A549 (cell line): ENCODE data around the gene RHOT2. TPM values are rescaled to one million over a fixed set of nuclear protein-coding genes. Genes with fewer than 3 reads are reported as not detected.

Source experiments
- ATAC-seq, 2 experiments: fragments of 200-7000 bp in 1 of 2; fragments of >200 bp in 1 of 2; cut with Nextera tagmentation in 1 of 2; cut with Tn5 transposase in 1 of 2; 3 replicates each; pipeline versions ENCODE4 v1.8.0 to v1.9.1; 2018 to 2020; ENCODE audit warnings: mild to moderate bottlenecking in 1 of 2, moderate library complexity in 1 of 2
- CTCF ChIA-PET: fragments of 300-600 bp; sonication (Branson Sonifier 250); formaldehyde crosslinking; extraction: SDS; loops from one replicate; lab custom pipeline; 2021; ENCODE audit warnings: antibody characterized with exemption, inconsistent platforms; lab: Yijun Ruan, JAX
- POLR2A ChIA-PET: fragments of 350-600 bp; formaldehyde crosslinking; extraction: SDS; loops from one replicate; lab custom pipeline; 2021; ENCODE audit warnings: antibody characterized with exemption, inconsistent platforms; lab: Yijun Ruan, JAX
- DNase-seq, 2 experiments: peaks; one replicate each; pipeline versions ENCODE4 v3.0.0 to v3.0.0-alpha.2; 2011 to 2016; ENCODE audit warnings: low read depth in 1 of 2, low spot score in 1 of 2
- FAIRE-seq: peaks from 2 replicates; lab custom pipeline; 2011; peaks lifted over from hg19 to GRCh38; lab: Jason Lieb, UNC
- H3K27ac ChIP-seq, 2 experiments: fragments of >200 bp; sonication (Bioruptor Twin); formaldehyde crosslinking; 3 replicates each; pipeline ENCODE4 v1.5.1; 2016 to 2017
- H3K4me1 ChIP-seq: fragments of >200 bp; sonication (Bioruptor Twin); formaldehyde crosslinking; 3 replicates; pipeline ENCODE4 v1.6.1; 2016
- H3K4me2 ChIP-seq: fragments of >200 bp; sonication (Bioruptor Twin); formaldehyde crosslinking; 3 replicates; pipeline ENCODE4 v1.6.1; 2016
- H3K4me3 ChIP-seq: fragments of >200 bp; sonication (Bioruptor Twin); formaldehyde crosslinking; 3 replicates; pipeline ENCODE4 v1.5.1; 2016
- H3K9me3 ChIP-seq: fragments of >200 bp; sonication (Bioruptor Twin); formaldehyde crosslinking; 3 replicates; pipeline ENCODE4 v1.6.1; 2016
- BHLHE40 ChIP-seq: IDR thresholded peaks from 2 replicates; pipeline ENCODE4 v1.6.1; 2012; ENCODE audit warnings: low read depth, low read length, inconsistent platforms
- CBX2 ChIP-seq: fragments of 200-600 bp; sonication (generic); IDR thresholded peaks from 2 replicates; pipeline ENCODE4 v1.6.1; 2016; ENCODE audit warnings: low read depth, mild to moderate bottlenecking, borderline replicate concordance
- CHD2 ChIP-seq: fragments of 150-350 bp; IDR thresholded peaks from 2 replicates; pipeline ENCODE4 v1.6.1; 2014; ENCODE audit warnings: low read length; ENCODE audit not compliant: partially characterized antibody
- EP300 ChIP-seq, 2 experiments: fragments of >200 bp; sonication (Bioruptor Twin); formaldehyde crosslinking; IDR thresholded peaks; 2 replicates in 1 of 2; 3 replicates in 1 of 2; pipeline ENCODE4 v1.6.1; 2016 to 2017
- ESRRA ChIP-seq: fragments of 150-350 bp; IDR thresholded peaks from 2 replicates; pipeline ENCODE4 v1.6.1; 2014; ENCODE audit warnings: mild to moderate bottlenecking, low read length, borderline replicate concordance
- FOSB ChIP-seq: fragments of 250-450 bp; sonication (Bioruptor Pico); IDR thresholded peaks from 2 replicates; pipeline ENCODE4 v1.5.0; 2020; ENCODE audit warnings: mild to moderate bottlenecking, moderate library complexity
- FOXS1 ChIP-seq: fragments of 250-450 bp; sonication (Bioruptor Pico); IDR thresholded peaks from 2 replicates; pipeline ENCODE4 v1.5.0; 2020; ENCODE audit warnings: mild to moderate bottlenecking, moderate library complexity
- GATA3 ChIP-seq: IDR thresholded peaks from 2 replicates; pipeline ENCODE4 v1.6.1; 2012; ENCODE audit warnings: borderline replicate concordance
- HDAC2 ChIP-seq: fragments of 200-600 bp; sonication (generic); IDR thresholded peaks from 2 replicates; pipeline ENCODE4 v1.6.1; 2016
- MYC ChIP-seq: IDR thresholded peaks from 2 replicates; pipeline ENCODE4 v1.6.1; 2012; ENCODE audit warnings: mild to moderate bottlenecking, inconsistent platforms, low read length, improper control_type of control experiment, borderline replicate concordance
- PHF8 ChIP-seq: fragments of 200-600 bp; sonication (generic); IDR thresholded peaks from 2 replicates; pipeline ENCODE4 v1.6.1; 2016; ENCODE audit warnings: low read depth, mild to moderate bottlenecking, antibody characterized with exemption, moderate library complexity, borderline replicate concordance
- POLR2A ChIP-seq: IDR thresholded peaks from 2 replicates; pipeline ENCODE4 v1.6.1; 2012; ENCODE audit warnings: mild to moderate bottlenecking, low read length
- POLR2AphosphoS2 ChIP-seq: conservative IDR thresholded peaks from 2 replicates; pipeline ENCODE4 v1.6.1; 2012; ENCODE audit warnings: low read length, improper control_type of control experiment, inconsistent platforms
- RAD21 ChIP-seq, 2 experiments: fragments of >200 bp in 1 of 2; sonication (Bioruptor Twin) in 1 of 2; formaldehyde crosslinking in 1 of 2; IDR thresholded peaks in 1 of 2; conservative IDR thresholded peaks in 1 of 2; 2 replicates in 1 of 2; 3 replicates in 1 of 2; pipeline ENCODE4 v1.6.1; 2012 to 2018; ENCODE audit warnings: inconsistent platforms in 1 of 2
- RARB ChIP-seq: fragments of 250-450 bp; sonication (Bioruptor Pico); IDR thresholded peaks from 2 replicates; pipeline ENCODE4 v1.8.0; 2021; ENCODE audit warnings: mild to moderate bottlenecking, moderate library complexity
- RNF2 ChIP-seq: fragments of 200-600 bp; sonication (generic); IDR thresholded peaks from 2 replicates; pipeline ENCODE4 v1.6.1; 2016; ENCODE audit warnings: low read depth, mild to moderate bottlenecking, antibody characterized with exemption, moderate library complexity, borderline replicate concordance
- SMC3 ChIP-seq: fragments of >200 bp; sonication (Bioruptor Twin); formaldehyde crosslinking; IDR thresholded peaks from 3 replicates; pipeline ENCODE4 v1.6.1; 2018; ENCODE audit warnings: inconsistent platforms
- TFCP2L1 ChIP-seq: fragments of 250-450 bp; sonication (Bioruptor Pico); IDR thresholded peaks from 2 replicates; pipeline ENCODE4 v1.5.0; 2021; ENCODE audit warnings: mild to moderate bottlenecking
- TP53 ChIP-seq: fragments of 250-450 bp; sonication (Bioruptor Pico); IDR thresholded peaks from 2 replicates; pipeline ENCODE4 v1.5.0; 2021; ENCODE audit warnings: mild to moderate bottlenecking, moderate library complexity
- WGBS: methylation state at CpG from one replicate; pipeline ENCODE4 v1.1.6; 2017; ENCODE audit errors: missing lambda C conversion rate; 5-methylcytosine and 5-hydroxymethylcytosine counted together
- polyA plus RNA-seq, 4 experiments: library from polyadenylated mRNA; depleted of rRNA in 3 of 4; stranded (reverse); fragments of >200 nt; fragmentation: RNase III in 1 of 4; extraction: RNeasy Plus Mini Kit Qiagen cat#74134 plus additional on column Dnase treatment in 1 of 4; gene quantifications; 2 replicates in 3 of 4; 3 replicates in 1 of 4; pipeline ENCODE4 v1.2.3, GENCODE V29; 2011 to 2017
- TF ChIP-seq, protein P1 (sequence below): IDR thresholded peaks from 2 replicates; pipeline ENCODE4 v1.6.1; 2012
- TF ChIP-seq, protein P2 (sequence below): IDR thresholded peaks from 2 replicates; pipeline ENCODE4 v1.6.1; 2012
- TF ChIP-seq, protein P3 (sequence below): fragments of >200 bp; sonication (Bioruptor Twin); formaldehyde crosslinking; IDR thresholded peaks from 3 replicates; pipeline ENCODE4 v1.6.1; 2016
- TF ChIP-seq, protein P4 (sequence below): fragments of 250-450 bp; sonication (Bioruptor Pico); IDR thresholded peaks from 2 replicates; pipeline ENCODE4 v1.5.0; 2021; ENCODE audit warnings: mild to moderate bottlenecking, moderate library complexity, borderline replicate concordance
- TF ChIP-seq, protein P5 (sequence below): fragments of >200 bp; sonication (Bioruptor Twin); formaldehyde crosslinking; IDR thresholded peaks from 3 replicates; pipeline ENCODE4 v1.5.1; 2016

Gene RHOT2
- polyA plus RNA-seq, 2 of the 4 experiments (the other 2 are of a cell fraction) = 38.0 to 83.1 TPM

DNA sequence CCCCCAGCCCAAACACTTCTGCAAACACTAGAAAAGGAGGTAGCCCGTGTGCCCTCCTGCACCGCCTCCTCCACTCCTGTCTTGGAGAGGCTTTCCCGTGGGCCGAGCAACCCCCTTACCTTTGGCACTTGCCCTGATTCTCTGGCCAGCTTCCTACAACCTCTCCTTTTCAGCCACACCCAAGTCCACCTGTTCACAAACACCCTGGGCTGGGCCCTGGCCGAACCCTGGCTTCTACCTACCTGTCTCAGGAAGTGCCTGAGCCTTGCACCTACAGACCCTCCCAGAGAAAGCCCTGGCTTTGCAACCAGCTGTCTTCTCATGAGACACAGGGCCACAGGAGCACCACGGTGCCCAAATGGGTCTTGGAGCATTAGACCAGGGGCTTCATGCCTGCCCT, 51.0 kb downstream of the RHOT2 start:
- no peak for FAIRE-seq
- TF ChIP-seq MYC = no peak
- TF ChIP-seq, protein P1, sequence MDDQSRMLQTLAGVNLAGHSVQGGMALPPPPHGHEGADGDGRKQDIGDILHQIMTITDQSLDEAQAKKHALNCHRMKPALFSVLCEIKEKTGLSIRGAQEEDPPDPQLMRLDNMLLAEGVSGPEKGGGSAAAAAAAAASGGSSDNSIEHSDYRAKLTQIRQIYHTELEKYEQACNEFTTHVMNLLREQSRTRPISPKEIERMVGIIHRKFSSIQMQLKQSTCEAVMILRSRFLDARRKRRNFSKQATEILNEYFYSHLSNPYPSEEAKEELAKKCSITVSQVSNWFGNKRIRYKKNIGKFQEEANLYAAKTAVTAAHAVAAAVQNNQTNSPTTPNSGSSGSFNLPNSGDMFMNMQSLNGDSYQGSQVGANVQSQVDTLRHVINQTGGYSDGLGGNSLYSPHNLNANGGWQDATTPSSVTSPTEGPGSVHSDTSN = peak; percentile 16; the same call in 1 of the 2 replicates
- no peak for ATAC-seq
- CTCF ChIA-PET = interaction anchor here (3.9 to 28.0 kb wide), 3 partner anchors 4 to 67 kb away, joined by 29 to 656 read pairs (median 656); partner anchors contain the start of genes ANTKMT, CCDC78, CIAO3 and FBXL16
- no peaks in the 10 kb centered on the region for H3K9me3 ChIP-seq
- 85% methylated on average over 6 of the region's 6 CpGs for WGBS
- peak overlapping the region; percentile 8 to 98; a peak in 3 of 6 replicates for H3K27ac ChIP-seq
- POLR2A ChIA-PET = no interaction called here
- H3K4me1 ChIP-seq = peaks cover 57% of the 10 kb centered on the region
- H3K4me2 ChIP-seq = peak overlapping the region; percentile 94
- DNase-seq = no peak
- H3K4me3 ChIP-seq = no peak overlapping the region

DNA sequence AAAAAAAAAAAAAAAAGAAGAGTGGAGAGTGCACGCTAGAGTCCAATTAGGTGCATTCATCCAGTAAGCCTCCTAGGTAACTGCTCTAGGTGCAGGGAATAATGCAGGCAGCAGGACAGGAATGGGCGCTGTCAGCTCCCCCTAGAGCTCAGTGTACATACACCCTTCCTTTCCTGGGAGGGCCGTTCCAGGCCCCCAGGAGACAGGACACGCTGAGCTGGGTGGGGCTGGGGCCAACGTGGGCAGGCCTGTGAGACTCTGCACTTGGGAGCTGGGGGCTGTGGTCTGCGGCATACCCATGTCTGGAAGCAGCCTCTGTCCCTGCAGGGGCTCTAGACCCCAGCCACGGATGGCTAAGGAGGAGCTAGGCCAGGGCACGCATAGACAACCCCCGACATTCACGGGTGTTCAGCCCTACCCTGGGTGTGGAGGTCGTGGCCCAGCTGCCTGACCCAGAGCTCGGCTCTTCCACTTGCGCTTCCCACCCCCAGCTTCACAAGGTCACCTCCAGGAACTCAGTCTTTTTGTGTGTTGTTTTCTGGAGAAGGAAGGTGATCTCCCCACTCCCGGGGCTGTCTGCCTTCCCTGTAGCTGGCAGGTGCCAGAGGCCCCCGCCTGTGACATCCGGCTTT, 52.0 kb downstream of the RHOT2 start:
- no peaks in the 10 kb centered on the region for H3K9me3 ChIP-seq

DNA sequence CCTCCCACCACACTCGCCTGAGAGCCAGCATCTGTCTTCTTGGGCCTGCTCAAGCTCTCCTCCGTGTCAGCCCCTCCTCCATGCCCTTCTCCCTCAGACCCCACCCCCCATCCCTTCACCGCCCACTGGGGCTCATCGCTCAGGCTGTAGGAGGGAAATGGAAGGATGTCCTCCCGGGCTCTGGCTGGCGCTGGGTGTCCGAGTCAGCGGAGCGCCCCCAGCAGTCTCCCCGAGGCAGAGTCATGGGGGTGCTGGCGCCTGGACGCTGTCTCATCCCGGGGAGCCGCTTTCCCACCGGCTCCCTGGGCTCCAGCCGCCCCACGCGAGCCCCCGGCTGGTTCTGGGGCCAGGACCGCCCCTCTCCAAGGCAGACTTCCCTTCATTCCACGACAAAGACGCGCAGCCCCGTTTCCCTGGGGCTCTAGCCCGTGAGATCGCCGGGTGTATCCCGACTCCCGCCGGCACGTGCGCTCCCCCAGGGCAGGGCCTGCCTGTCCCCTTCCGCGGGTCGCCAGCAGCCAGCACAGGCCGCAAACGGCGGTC, 52.6 kb downstream of the RHOT2 start:
- DNase-seq (peak; percentile 72 to 84), ATAC-seq (peak; percentile 32 to 66), FAIRE-seq (no peak)
- ChIA-PET POLR2A (interaction anchor here (0.7 to 2.6 kb wide), 13 partner anchors 8 to 68 kb away, joined by 3 to 33 read pairs (median 6); partner anchors contain the start of genes CHTF18, CIAO3, RPUSD1 and STUB1), CTCF (interaction anchor here (0.6 to 28.0 kb wide), 7 partner anchors 6 to 139 kb away, joined by 3 to 656 read pairs (median 6); partner anchors contain the start of genes ANTKMT, CCDC78, CIAO3 and FBXL16)
- Histone ChIP-seq H3K4me2 (peak overlapping the region; percentile 94), H3K4me1 (peaks cover 49% of the 10 kb centered on the region), H3K27ac (peak overlapping the region; percentile 98 to 99), H3K4me3 (peak overlapping the region; percentile 93), H3K9me3 (no peaks in the 10 kb centered on the region)
- 0% methylated on average over 3 of the region's 38 CpGs for WGBS
- TF ChIP-seq BHLHE40 = peak; percentile 66
- TF ChIP-seq POLR2AphosphoS2 = 0 out of 2 replicates have a peak, but pooled peaks have one; percentile 50
- TF ChIP-seq TFCP2L1 (CRISPR knock-in tag) = 0 out of 2 replicates have a peak, but pooled peaks have one; percentile 44
- TF ChIP-seq, protein P2, sequence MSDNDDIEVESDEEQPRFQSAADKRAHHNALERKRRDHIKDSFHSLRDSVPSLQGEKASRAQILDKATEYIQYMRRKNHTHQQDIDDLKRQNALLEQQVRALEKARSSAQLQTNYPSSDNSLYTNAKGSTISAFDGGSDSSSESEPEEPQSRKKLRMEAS = peak; percentile 73
- TF ChIP-seq RNF2 = peak; percentile 78; the same call in 1 of the 2 replicates
- no peak for TF ChIP-seq CHD2
- TF ChIP-seq, protein P3, sequence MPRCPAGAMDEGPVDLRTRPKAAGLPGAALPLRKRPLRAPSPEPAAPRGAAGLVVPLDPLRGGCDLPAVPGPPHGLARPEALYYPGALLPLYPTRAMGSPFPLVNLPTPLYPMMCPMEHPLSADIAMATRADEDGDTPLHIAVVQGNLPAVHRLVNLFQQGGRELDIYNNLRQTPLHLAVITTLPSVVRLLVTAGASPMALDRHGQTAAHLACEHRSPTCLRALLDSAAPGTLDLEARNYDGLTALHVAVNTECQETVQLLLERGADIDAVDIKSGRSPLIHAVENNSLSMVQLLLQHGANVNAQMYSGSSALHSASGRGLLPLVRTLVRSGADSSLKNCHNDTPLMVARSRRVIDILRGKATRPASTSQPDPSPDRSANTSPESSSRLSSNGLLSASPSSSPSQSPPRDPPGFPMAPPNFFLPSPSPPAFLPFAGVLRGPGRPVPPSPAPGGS = no peak; the same call in 2 of the 3 replicates

More for the DNA sequence above, 52.0 kb downstream of the RHOT2 start:
- peaks cover 49% of the 10 kb centered on the region for H3K4me1 ChIP-seq
- H3K27ac ChIP-seq = peak overlapping the region; percentile 98 to 99
- DNase-seq = peak; percentile 70 to 74
- ChIA-PET POLR2A (interaction anchor here (0.8 to 2.6 kb wide), 8 partner anchors 7 to 39 kb away, joined by 3 to 33 read pairs (median 6); partner anchors contain the start of gene STUB1), CTCF (interaction anchor here (0.6 to 28.0 kb wide), 10 partner anchors 5 to 171 kb away, joined by 3 to 656 read pairs (median 5); partner anchors contain the start of genes ANTKMT, CCDC78, CIAO3 and FBXL16)
- TF ChIP-seq RARB = 0 out of 2 replicates have a peak, but pooled peaks have one; percentile 38
- peak; percentile 58; the same call in 1 of the 2 replicates for TF ChIP-seq TP53 (CRISPR knock-in tag)
- TF ChIP-seq, protein P4, sequence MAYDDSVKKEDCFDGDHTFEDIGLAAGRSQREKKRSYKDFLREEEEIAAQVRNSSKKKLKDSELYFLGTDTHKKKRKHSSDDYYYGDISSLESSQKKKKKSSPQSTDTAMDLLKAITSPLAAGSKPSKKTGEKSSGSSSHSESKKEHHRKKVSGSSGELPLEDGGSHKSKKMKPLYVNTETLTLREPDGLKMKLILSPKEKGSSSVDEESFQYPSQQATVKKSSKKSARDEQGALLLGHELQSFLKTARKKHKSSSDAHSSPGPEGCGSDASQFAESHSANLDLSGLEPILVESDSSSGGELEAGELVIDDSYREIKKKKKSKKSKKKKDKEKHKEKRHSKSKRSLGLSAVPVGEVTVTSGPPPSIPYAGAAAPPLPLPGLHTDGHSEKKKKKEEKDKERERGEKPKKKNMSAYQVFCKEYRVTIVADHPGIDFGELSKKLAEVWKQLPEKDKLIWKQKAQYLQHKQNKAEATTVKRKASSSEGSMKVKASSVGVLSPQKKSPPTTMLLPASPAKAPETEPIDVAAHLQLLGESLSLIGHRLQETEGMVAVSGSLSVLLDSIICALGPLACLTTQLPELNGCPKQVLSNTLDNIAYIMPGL (CRISPR knock-in tag) = no peak
- 0 out of 5 replicates have a peak, but pooled peaks of 1 of the 2 experiments have one; percentile 22 for TF ChIP-seq RAD21 (conservative IDR thresholded peaks at IDR 0.05 in 1 of 2, IDR thresholded peaks at IDR 0.05 in 1 of 2)
- TF ChIP-seq SMC3 = no peak
- TF ChIP-seq CBX2 = no peak
- peak; percentile 3 for TF ChIP-seq POLR2A
- TF ChIP-seq, protein P5, sequence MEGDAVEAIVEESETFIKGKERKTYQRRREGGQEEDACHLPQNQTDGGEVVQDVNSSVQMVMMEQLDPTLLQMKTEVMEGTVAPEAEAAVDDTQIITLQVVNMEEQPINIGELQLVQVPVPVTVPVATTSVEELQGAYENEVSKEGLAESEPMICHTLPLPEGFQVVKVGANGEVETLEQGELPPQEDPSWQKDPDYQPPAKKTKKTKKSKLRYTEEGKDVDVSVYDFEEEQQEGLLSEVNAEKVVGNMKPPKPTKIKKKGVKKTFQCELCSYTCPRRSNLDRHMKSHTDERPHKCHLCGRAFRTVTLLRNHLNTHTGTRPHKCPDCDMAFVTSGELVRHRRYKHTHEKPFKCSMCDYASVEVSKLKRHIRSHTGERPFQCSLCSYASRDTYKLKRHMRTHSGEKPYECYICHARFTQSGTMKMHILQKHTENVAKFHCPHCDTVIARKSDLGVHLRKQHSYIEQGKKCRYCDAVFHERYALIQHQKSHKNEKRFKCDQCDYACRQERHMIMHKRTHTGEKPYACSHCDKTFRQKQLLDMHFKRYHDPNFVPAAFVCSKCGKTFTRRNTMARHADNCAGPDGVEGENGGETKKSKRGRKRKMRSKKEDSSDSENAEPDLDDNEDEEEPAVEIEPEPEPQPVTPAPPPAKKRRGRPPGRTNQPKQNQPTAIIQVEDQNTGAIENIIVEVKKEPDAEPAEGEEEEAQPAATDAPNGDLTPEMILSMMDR = peak; percentile 36
- no peak for TF ChIP-seq HDAC2
- no peak for TF ChIP-seq FOXS1 (CRISPR knock-in tag)
- TF ChIP-seq PHF8 = no peak
- TF ChIP-seq ESRRA = no peak
- 0 out of 2 replicates have a peak, but pooled peaks have one; percentile 5 for TF ChIP-seq GATA3
- TF ChIP-seq EP300 (IDR thresholded peaks at IDR 0.05) = no peak; a peak in 1 of 5 replicates
- TF ChIP-seq TFCP2L1 (CRISPR knock-in tag) = peak; percentile 71; the same call in 1 of the 2 replicates
- TF ChIP-seq, protein P2 = no peak
- TF ChIP-seq FOSB = 0 out of 2 replicates have a peak, but pooled peaks have one; percentile 32
- WGBS = 3% methylated on average over 16 of the region's 16 CpGs
- ATAC-seq = peak; percentile 28 to 63
- peak overlapping the region; percentile 94 for H3K4me2 ChIP-seq
- FAIRE-seq = peak; percentile 7
- H3K4me3 ChIP-seq = peak overlapping the region; percentile 93
